HepG2 (cell line): ENCODE results near the gene SRXN1. TPM values are rescaled to one million over a fixed set of nuclear protein-coding genes. Genes with fewer than 3 reads are reported as not detected.

Experiments used
- ATF2 ChIP-seq: sonication (generic); formaldehyde crosslinking; IDR thresholded peaks from 2 replicates; pipeline ENCODE4 v1.4.0; 2020; ENCODE audit warnings: missing genetic modification reagents
- BRCA1 ChIP-seq: sonication (generic); formaldehyde crosslinking; IDR thresholded peaks from 2 replicates; pipeline ENCODE4 v1.4.0; 2020; ENCODE audit warnings: missing genetic modification reagents
- CHCHD3 ChIP-seq: sonication (generic); formaldehyde crosslinking; IDR thresholded peaks from 2 replicates; pipeline ENCODE4 v1.8.0; 2022; ENCODE audit warnings: mild to moderate bottlenecking, missing genetic modification reagents, moderate library complexity
- HHEX ChIP-seq: IDR thresholded peaks from 2 replicates; pipeline ENCODE4 v1.6.1; 2016; ENCODE audit warnings: control low read depth
- HOXA5 ChIP-seq: sonication (generic); formaldehyde crosslinking; IDR thresholded peaks from 2 replicates; pipeline ENCODE4 v1.4.0; 2020; ENCODE audit warnings: missing genetic modification reagents
- LBX2 ChIP-seq: sonication (generic); formaldehyde crosslinking; IDR thresholded peaks from 2 replicates; pipeline ENCODE4 v1.5.0; 2020; ENCODE audit warnings: missing genetic modification reagents, mild to moderate bottlenecking, borderline replicate concordance
- NBN ChIP-seq: fragments of 450-650 bp; conservative IDR thresholded peaks from 2 replicates; pipeline ENCODE4 v1.6.1; 2017
- NKX3-1 ChIP-seq: sonication (generic); formaldehyde crosslinking; IDR thresholded peaks from 2 replicates; pipeline ENCODE4 v1.5.0; 2020; ENCODE audit warnings: missing genetic modification reagents
- PPARG ChIP-seq: conservative IDR thresholded peaks from 2 replicates; pipeline ENCODE4 v1.6.1; 2016; ENCODE audit warnings: missing biosample characterization, missing genetic modification reagents
- REST ChIP-seq, 2 experiments: IDR thresholded peaks; 2 replicates each; pipeline ENCODE4 v1.6.1; 2011 to 2012; ENCODE audit warnings: low read length in 2 of 2, borderline replicate concordance in 1 of 2, low read depth in 1 of 2, mild to moderate bottlenecking in 1 of 2, moderate library complexity in 1 of 2
- RORA ChIP-seq: sonication (generic); formaldehyde crosslinking; IDR thresholded peaks from 2 replicates; pipeline ENCODE4 v1.5.0; 2020; ENCODE audit warnings: mild to moderate bottlenecking, missing genetic modification reagents, moderate library complexity
- ZFAT ChIP-seq: sonication (generic); formaldehyde crosslinking; conservative IDR thresholded peaks from 2 replicates; pipeline ENCODE4 v1.8.1; 2023; ENCODE audit warnings: missing genetic modification reagents, inconsistent platforms
- ZFP62 ChIP-seq: sonication (generic); formaldehyde crosslinking; IDR thresholded peaks from 2 replicates; pipeline ENCODE4 v1.4.0; 2020; ENCODE audit warnings: missing genetic modification reagents
- ZFYVE20 ChIP-seq: sonication (generic); formaldehyde crosslinking; IDR thresholded peaks from 2 replicates; pipeline ENCODE4 v1.8.0; 2023; ENCODE audit warnings: low read depth, mild to moderate bottlenecking, moderate library complexity, missing genetic modification reagents, borderline replicate concordance
- ZNF543 ChIP-seq: sonication (generic); formaldehyde crosslinking; IDR thresholded peaks from 2 replicates; pipeline ENCODE4 v1.4.0; 2020; ENCODE audit warnings: mild to moderate bottlenecking, missing genetic modification reagents
- ZNF598 ChIP-seq: sonication (generic); formaldehyde crosslinking; IDR thresholded peaks from 2 replicates; pipeline ENCODE4 v1.5.1; 2020; ENCODE audit warnings: mild to moderate bottlenecking, missing genetic modification reagents, borderline replicate concordance
- ZNF614 ChIP-seq: IDR thresholded peaks from 2 replicates; pipeline ENCODE4 v1.6.1; 2018; ENCODE audit warnings: missing biosample characterization, missing genetic modification reagents, inconsistent platforms, borderline replicate concordance
- ZNF747 ChIP-seq: sonication (generic); formaldehyde crosslinking; IDR thresholded peaks from 2 replicates; pipeline ENCODE4 v1.8.1; 2023; ENCODE audit warnings: missing genetic modification reagents, mild to moderate bottlenecking, borderline replicate concordance
- polyA plus RNA-seq, 8 experiments: library from polyadenylated mRNA; depleted of rRNA in 3 of 8; stranded (reverse) in 7 of 8; unstranded in 1 of 8; fragments of >200 nt; fragmentation: Illumina TruSeq in 4 of 8; extraction: Trizol in 4 of 8; gene quantifications; 2 replicates each; pipeline versions ENCODE4 v1.2.1 to v1.2.3, GENCODE V29; 2011 to 2016; ENCODE audit warnings: low read depth in 4 of 8, missing spikeins in 1 of 8, mixed read lengths in 1 of 8; ENCODE audit not compliant: insufficient read depth in 1 of 8
- total RNA-seq, 5 experiments: library from RNA; depleted of rRNA; stranded (reverse); fragments of >200 nt; fragmentation: Illumina TruSeq; extraction: Trizol; gene quantifications; 2 replicates each; pipeline ENCODE4 v1.2.3, GENCODE V29; 2016; ENCODE audit warnings: low read depth in 1 of 5
- TF ChIP-seq, protein P1 (sequence below): sonication (generic); formaldehyde crosslinking; IDR thresholded peaks from 2 replicates; pipeline ENCODE4 v1.4.0; 2020; ENCODE audit warnings: mild to moderate bottlenecking, missing genetic modification reagents
- TF ChIP-seq, protein P2 (sequence below): sonication (generic); formaldehyde crosslinking; IDR thresholded peaks from 2 replicates; pipeline ENCODE4 v1.4.0; 2020; ENCODE audit warnings: missing genetic modification reagents

Gene SRXN1
- total and polyA plus RNA-seq, 2 of the 13 experiments (the other 11 are each of a cell fraction or from before 2014, with no cell fraction given), result 29.9 to 87.7 TPM

GRCh38 chr20:645318-646106 lies 7.5 kb downstream of the SRXN1 start (continued):
- peak; percentile 4; the same call in 1 of the 2 replicates for TF ChIP-seq NKX3-1 (CRISPR knock-in tag)
- peak; percentile 92 for TF ChIP-seq ATF2
- TF ChIP-seq HHEX, result no peak
- no peak for TF ChIP-seq ZFYVE20 (CRISPR knock-in tag)
- peak; percentile 90 for TF ChIP-seq BRCA1 (CRISPR knock-in tag)
- no peak for TF ChIP-seq ZFAT
- no peak for TF ChIP-seq RORA (CRISPR knock-in tag)
- no peak for TF ChIP-seq ZFP62 (CRISPR knock-in tag)
- TF ChIP-seq, protein P1, sequence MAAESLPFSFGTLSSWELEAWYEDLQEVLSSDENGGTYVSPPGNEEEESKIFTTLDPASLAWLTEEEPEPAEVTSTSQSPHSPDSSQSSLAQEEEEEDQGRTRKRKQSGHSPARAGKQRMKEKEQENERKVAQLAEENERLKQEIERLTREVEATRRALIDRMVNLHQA, result no peak
- TF ChIP-seq ZNF614, result peak; percentile 43; the same call in 1 of the 2 replicates
- TF ChIP-seq ZNF543, result no peak; the same call in 1 of the 2 replicates
- peak; percentile 70; the same call in 1 of the 2 replicates for TF ChIP-seq LBX2
- TF ChIP-seq HOXA5, result peak; percentile 74
- no peak for TF ChIP-seq CHCHD3 (CRISPR knock-in tag)
- peak; percentile 47; the same call in 1 of the 2 replicates for TF ChIP-seq PPARG (CRISPR knock-in tag)
- no peak for TF ChIP-seq NBN
- TF ChIP-seq, protein P2, sequence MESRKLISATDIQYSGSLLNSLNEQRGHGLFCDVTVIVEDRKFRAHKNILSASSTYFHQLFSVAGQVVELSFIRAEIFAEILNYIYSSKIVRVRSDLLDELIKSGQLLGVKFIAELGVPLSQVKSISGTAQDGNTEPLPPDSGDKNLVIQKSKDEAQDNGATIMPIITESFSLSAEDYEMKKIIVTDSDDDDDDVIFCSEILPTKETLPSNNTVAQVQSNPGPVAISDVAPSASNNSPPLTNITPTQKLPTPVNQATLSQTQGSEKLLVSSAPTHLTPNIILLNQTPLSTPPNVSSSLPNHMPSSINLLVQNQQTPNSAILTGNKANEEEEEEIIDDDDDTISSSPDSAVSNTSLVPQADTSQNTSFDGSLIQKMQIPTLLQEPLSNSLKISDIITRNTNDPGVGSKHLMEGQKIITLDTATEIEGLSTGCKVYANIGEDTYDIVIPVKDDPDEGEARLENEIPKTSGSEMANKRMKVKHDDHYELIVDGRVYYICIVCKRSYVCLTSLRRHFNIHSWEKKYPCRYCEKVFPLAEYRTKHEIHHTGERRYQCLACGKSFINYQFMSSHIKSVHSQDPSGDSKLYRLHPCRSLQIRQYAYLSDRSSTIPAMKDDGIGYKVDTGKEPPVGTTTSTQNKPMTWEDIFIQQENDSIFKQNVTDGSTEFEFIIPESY (CRISPR knock-in tag), result peak; percentile 44; the same call in 1 of the 2 replicates
- TF ChIP-seq ZNF598 (CRISPR knock-in tag), result peak; percentile 77; the same call in 1 of the 2 replicates
- TF ChIP-seq ZNF747 (CRISPR knock-in tag), result peak; percentile 65
- TF ChIP-seq REST (IDR thresholded peaks at IDR 0.05; ENCODE audit: borderline replicate concordance in 1 of 2, low read depth in 1 of 2, low read length in 2 of 2), result peak in 1 of 2 experiments; percentile 52; a peak in 2 of 4 replicates
